Mucosa of gallbladder (tissue), 1 donor: Measurements from ENCODE around the gene FSD1. TPM values are rescaled to one million over a fixed set of nuclear protein-coding genes. Genes with fewer than 3 reads are reported as not detected.
A peak's percentile ranks its signal among the peaks of the same experiment; 100 is the strongest.
"Not testable (repeated sequence)": the region's sequence is repeated elsewhere in the genome, so short reads cannot be mapped to it uniquely, and the experiment has no call there.

Experiments used
- DNase-seq: peaks from one replicate; pipeline ENCODE4 v3.0.0-alpha.2; 2020; ENCODE audit warnings: low spot score
- total RNA-seq: library from RNA; stranded (reverse); gene quantifications from one replicate; pipeline ENCODE4 v1.2.1, GENCODE V29; 2021
- donor health status: DM: no; HTN: no; CAD: no.

The FSD1 gene
- 1.3 TPM for total RNA-seq

GRCh38 chr19:4304538-4305256, at the start of gene FSD1:
FSD1 (plus strand) TSS chr19:4304598; CDS start chr19:4304747, 149 bp downstream.
- DNase-seq: no peak

- DNase-seq: no peak
These were observed 47.8 kb upstream of the FSD1 start for GRCh38 chr19:4256563-4256962.

DNA sequence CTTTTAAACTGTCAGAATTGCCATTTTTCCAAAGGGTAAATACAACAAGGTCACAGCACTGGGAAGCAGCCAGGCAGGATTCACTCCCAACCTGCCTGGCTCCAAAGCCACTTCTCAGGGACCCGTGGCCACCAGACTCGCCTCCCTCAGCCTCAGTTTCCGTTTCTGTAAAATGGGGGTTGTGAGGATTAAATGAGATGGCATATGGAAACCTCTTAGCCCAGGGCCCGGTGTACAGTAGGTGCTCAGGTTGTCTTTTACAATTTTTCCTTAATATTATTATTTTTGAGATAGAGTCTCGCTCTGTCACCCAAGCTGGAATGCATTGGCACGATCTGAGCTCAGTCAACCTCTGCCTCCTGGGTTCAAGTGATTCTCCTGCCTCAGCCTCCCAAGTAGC, 47.4 kb upstream of the FSD1 start:
- DNase-seq: no peak

- DNase-seq: no peak
These were observed 46.2 kb upstream of the FSD1 start for GRCh38 chr19:4258181-4258580.

DNA sequence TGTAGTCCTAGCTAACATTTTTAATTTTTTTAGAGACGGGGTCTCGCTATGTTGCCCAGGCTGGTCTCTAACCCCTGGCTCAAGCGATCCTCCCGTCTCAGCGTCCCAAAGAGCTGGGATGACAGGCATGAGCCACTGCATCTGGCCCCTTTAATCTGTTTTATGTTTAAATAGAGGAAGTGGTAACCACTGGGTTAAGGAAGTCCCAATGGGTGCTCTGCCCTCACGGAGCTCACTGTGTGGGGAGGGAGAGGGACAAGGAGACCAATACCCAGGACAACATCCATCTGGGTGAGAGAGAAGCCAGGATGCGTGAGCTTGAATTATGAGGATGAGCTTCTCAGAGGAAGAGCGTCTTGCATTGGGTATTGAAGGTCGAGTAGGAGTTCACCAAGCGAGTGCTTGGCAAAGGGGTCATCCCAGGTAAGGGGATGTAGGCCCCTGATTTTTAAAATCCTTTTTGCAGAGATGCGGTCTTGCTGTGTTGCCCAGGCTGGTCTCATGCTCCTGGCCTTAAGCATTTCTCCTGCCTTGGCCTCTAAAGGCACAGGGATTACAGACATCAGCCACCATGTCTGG, 43.7 kb upstream of the FSD1 start:
- DNase-seq: no peak

- no peak for DNase-seq
These were observed 39.6 kb upstream of the FSD1 start for GRCh38 chr19:4264812-4265211.

- no peak for DNase-seq
These were observed 38.0 kb upstream of the FSD1 start for GRCh38 chr19:4266253-4267000.

- DNase-seq: peak; percentile 21
These were observed 37.1 kb upstream of the FSD1 start for GRCh38 chr19:4267101-4267900.

GRCh38 chr19:4267901-4268815, 36.2 kb upstream of the FSD1 start:
- no peak for DNase-seq

- DNase-seq: no peak
These were observed 35.5 kb upstream of the FSD1 start for GRCh38 chr19:4268816-4269430.

- no peak for DNase-seq
These were observed 31.5 kb upstream of the FSD1 start for GRCh38 chr19:4272894-4273293.

- DNase-seq: not testable (repeated sequence)
These were observed 30.1 kb upstream of the FSD1 start for GRCh38 chr19:4274321-4274686.

DNA sequence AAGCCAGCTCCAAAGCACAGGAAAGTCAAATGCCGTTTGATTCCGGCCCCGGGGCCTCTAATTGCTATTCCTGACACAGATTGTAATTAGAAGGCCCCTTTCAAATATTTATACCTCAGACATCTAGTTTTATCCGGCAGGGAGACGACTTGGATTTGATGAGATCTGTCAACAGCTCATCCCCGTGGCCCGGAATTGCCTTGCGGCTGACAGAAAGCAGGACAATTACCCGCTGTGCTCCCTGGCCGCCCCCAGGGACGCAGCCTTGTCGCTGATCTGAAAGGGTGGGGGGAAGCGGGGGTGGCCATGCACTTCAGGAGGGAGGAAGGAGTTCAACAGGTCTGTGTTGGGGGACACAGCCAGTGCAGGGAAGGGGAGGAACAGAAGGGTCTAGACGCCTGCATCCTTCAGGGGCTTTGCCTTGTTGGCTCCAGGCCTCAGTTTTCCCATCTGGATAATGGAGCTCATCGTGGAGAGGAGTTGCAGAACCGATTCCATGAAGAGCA, 27.2 kb upstream of the FSD1 start:
- DNase-seq: no peak

DNA sequence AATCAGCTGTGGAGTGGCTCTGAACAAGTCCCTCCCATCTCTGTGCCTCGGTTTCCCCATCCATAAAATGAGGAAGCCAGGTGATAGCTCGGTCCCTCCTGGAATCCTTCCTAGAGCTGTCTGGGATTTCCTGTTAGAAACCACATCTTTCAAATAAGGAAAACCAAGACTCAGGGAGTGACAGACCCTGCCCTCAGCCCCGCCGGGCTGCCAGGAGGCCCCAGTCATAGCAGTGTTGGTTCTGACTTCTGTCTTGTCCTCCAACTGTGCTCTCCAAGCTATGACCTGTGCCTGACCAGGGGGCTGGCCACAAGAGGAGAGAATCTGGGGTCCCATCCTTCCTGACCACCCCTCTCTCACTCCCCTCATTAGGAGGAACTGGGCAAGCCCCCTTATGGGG, 26.4 kb upstream of the FSD1 start:
- no peak for DNase-seq

GRCh38 chr19:4278419-4279266, 25.8 kb upstream of the FSD1 start, which contains the start of gene SHD:
SHD (plus strand) TSS chr19:4279266; CDS start chr19:4280064, 798 bp downstream.
- DNase-seq: no peak

DNA sequence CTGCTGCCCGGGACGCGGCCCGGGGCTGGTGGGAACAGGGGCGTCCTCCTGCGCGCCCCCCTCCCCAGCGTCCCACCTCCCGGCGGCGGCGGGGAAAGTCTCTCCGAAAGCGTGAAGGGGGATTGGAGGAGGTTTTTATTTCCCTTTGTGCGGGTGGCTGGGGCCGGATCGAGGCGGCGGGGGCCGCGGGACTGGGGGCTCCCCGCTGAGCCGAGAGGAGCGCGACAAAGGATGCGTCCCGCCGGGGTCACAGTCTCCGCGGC, 25.2 kb upstream of the FSD1 start:
- no peak for DNase-seq

GRCh38 chr19:4279530-4280422, 24.6 kb upstream of the FSD1 start:
- DNase-seq: no peak

DNA sequence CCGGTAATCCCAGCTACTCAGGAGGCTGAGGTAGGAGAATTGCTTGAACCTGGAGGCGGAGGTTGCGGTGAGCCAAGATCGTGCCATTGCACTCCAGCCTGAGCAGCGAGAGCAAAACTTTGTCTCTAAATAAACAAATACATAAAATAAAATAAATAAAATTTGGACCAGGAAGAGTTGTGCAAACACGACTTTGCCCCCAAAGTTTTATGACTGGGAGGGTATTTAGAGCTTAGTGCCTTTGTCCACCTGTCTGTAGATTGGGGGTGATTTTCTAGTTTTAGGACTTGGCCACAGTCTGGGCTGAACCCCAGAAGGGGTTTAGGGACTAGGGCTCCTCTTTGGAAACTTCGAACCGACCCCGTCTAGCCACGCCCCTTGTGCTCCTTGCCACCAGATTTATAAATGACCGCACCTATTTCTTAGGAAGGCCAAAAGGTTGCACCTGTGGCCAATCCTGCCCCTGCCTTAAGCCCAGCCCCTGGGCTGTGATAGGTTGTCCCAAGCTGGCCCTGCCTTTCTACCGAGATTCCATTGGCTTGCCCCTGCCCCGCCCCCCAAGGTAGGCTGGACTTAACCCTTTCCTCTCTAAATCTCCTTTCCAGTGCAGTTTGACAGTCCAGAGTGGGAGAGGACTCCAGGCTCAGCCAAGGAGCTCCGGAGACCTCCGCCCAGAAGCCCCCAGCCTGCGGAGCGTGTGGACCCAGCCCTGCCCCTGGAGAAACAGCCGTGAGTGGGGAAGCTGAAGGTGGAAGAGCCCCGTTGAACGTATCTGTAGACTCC, 20.0 kb upstream of the FSD1 start:
- DNase-seq: no peak
